GM10266 (cell line): ENCODE data around the gene ITGA6.

ENCODE experiments used
- DNase-seq: peaks from one replicate; pipeline ENCODE4 v3.0.0; 2012; ENCODE audit errors: extremely low spot score
- CTCF ChIP-seq: IDR thresholded peaks from 2 replicates; pipeline ENCODE4 v1.5.1; 2012; ENCODE audit warnings: mild to moderate bottlenecking, low read depth; ENCODE audit not compliant: control insufficient read depth, insufficient read depth; ENCODE audit errors: missing control alignments

ITGA6 gene

GRCh38 chr2:172481507-172482262 lies 54.3 kb downstream of the ITGA6 start:
- no peak for DNase-seq
- TF ChIP-seq CTCF, result no peak

DNA sequence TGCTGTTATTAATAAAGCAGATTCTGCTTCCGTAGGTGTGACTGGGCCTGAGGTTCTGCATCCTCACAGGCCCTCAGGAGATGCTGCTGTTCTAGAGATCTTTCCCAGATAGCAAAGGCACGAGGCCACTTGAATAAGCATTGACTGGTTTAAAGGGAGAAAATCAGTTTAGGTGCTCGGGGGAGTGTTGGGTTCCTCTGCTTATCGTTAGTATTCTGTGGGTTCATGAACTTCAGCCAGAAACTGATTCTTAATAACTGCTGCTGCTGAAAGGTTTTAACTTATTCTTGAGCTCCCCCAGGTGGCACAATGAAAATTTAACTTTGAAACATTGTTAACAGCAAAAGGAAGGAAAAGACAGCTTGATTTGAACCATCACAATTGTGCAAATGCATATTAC lies 56.9 kb downstream of the ITGA6 start:
- no peak for TF ChIP-seq CTCF
- no peak for DNase-seq

- no peak for TF ChIP-seq CTCF
- DNase-seq, result no peak
Measured at GRCh38 chr2:172484706-172485105, 57.3 kb downstream of the ITGA6 start.

- DNase-seq, result no peak
Measured at GRCh38 chr2:172488556-172488955, 61.2 kb downstream of the ITGA6 start.

DNA sequence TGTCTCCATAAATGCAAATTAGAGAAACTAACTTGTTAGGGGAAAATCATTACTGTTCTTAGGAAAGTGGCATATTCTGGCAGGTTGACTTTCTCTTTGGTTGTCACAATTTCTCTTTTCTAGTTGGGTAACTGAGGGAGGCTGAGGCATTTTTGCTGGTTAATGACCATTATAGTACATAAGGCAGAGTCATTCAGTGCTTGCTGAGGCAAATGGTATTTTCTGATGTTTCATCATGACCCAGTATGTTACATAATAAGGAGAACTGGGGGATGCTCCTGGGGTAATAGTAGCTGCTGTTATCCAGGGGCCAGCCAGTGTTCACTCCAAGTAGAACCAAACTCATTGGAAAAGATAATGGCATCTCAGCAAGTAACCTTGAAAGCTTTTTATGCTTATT lies 62.3 kb downstream of the ITGA6 start:
- DNase-seq, result no peak
- no peak for TF ChIP-seq CTCF

More at GRCh38 chr2:172488556-172488955, 61.2 kb downstream of the ITGA6 start:
- TF ChIP-seq CTCF, result no peak

GRCh38 chr2:172496160-172496608 lies 68.8 kb downstream of the ITGA6 start:
- no peak for DNase-seq
- no peak for TF ChIP-seq CTCF

- no peak for DNase-seq
- TF ChIP-seq CTCF, result no peak
Measured at GRCh38 chr2:172507199-172507598, 79.8 kb downstream of the ITGA6 start.
